ENCODE data around the gene RAP1A. TPM values are rescaled to one million over a fixed set of nuclear protein-coding genes. Genes with fewer than 3 reads are reported as not detected.
A peak's percentile ranks its signal among the peaks of the same experiment; 100 is the strongest.
"Not testable (repeated sequence)": the region's sequence is repeated elsewhere in the genome, so short reads cannot be mapped to it uniquely, and the experiment has no call there.

The RAP1A gene
- polyA plus RNA-seq, 1 donor = 48.6 TPM

DNA sequence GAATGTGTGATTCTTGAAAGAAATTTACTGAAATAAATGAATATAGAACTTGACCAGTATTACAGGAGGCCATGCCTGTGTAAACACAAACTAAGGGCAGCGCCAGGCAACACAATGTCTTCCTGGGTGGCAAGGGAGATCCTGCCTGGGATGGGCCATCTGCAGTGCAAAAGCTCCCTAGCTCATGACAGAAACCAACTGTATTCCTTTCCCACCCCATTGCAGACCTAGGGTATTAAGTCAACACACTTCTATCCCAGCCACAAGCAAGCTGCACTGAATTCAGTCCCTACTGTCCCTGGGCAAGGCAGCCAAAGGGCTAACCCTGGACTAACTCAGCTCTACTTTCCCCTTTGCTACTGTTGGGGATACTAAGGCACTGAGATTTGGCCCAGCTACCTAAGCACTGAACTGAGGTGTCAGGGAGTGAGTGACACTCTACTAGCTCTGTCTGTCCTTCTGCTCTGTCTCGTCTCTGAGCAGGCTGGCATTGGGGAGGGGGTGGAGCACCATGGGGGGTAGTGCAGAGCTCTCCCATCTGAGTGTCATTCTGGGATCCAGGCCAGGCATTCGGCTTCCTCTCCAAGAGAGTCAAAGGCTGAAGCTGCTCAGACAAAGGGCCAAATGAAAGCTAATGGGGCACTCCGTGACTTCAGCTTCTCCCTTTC lies 117.1 kb downstream of the RAP1A start:
- no peak for DNase-seq (ENCODE audit: low read depth)

DNA sequence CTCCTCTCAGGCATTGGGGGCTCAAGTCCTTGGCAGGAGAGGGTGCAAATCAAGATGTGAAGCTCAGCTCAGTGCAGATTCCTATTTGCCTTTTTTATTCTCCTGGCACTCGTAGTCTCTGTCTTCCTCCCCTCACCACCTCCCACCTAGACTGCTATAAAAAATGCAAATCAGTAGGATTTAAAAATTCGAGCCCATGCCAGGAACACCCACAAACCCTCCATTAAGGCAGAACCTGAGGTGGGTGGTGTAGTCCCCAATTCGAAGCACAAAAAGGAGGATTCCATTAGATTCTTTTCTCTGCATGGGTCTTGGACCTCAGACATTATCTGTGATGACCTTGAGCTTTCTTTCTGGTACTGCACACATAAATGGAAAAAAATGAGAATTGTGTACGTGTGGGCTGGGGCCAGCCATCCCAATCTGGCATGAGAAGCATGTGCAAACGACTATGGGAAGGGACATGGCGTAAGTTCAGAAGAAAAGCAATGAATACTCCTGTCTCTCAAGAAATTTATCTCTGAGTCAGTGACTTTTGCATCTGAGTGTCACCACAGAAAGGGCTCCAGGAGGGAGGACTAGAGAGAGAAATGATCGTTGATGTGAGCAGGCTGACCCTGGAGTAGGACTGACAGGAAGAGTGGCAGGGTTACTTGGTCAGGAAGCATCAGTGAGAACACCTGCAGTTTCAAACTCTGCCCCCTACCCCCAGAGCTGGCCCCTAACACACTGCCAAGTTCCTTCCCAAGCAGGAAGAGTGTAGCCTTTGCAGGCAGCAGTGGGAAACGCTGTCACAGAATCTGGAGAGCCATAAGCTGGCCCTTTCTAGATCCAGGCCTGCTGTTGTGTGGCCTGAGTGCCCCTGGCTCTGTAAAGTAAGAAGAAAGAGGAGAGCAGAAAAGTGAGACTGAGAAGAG lies 117.9 kb downstream of the RAP1A start:
- DNase-seq (ENCODE audit: low read depth) = no peak

- no peak for DNase-seq (ENCODE audit: low read depth)
These were observed 118.5 kb downstream of the RAP1A start for GRCh38 chr1:111738133-111738435.

DNA sequence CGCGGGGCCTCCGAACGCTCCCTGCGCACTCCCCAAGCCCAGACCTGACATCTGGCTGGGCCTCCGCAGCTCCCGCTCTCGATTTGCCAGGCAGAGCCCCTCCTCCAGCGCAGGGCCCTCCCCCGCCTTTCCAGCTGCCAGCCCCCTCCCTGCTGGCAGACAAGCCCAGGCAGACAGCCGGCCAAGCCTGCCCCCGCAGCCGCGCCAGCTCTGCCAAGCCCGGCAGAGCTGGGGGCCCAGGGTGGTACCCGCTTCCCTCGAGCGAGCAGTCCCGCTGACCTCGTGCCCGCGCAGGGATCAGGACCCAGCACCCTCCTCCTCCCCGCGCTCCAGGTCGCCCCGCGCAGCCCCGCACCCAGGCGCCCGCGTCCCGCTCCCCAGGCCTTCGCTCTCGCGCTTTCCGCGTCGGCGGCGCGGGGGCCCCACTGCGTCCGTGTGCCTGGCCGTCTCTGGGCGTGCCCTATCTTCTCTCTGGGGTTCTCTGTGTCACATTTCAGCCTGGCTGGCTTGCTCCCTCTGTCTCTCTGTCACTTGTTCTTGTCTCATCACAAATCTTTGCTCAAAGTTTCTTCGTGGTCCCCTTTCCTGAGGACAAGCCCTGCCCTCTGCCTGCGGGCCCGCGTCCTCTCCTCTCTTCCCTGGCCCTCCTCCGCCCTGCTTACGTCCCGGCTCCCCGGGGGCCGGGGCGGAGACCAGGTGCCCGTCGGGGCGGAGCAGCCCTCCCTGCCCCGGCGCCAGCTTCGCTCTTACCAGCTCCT lies 119.0 kb downstream of the RAP1A start:
- no peak for DNase-seq (ENCODE audit: low read depth)

DNA sequence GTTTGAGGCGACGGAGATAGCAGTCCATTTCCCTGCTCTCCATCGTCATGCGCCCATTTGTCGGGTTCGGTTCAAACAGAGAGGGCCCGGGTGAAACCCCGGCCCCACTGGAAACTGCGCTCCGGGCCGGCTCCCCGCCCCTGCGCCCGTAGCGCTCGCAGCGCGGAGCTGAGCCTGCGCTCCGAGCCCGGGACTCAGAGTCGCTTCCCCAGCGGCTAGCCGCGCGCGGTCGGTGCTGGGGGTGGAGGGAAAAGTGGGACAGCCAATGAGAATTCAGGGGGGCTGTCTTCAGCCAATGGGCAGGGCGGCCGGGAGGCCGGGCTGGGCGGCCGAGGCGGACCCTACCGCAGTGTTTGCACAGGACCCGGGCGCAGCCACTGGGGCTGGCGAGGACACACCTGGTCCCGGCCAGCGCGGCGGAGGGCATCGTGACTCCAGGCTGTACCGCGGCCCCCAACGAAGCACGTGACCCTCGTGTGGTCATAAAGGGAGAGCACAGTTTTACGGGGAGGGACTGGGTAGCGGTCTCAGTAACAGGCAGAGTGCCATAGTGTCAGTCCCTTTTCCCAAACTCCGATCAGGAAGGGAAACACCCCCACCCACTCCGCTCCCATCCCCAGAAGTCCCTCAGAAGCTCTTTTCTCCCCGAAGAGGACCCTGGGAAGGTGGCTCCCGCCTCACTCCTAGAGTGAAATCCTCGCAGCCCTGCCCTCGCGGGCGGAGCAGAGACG lies 119.8 kb downstream of the RAP1A start, which contains the start of gene INKA2:
Gene INKA2, minus strand, starts transcription at position 202 of the 731 bp plus-strand sequence. Its CDS starts 153 bp downstream, at position 49.
- DNase-seq (ENCODE audit: low read depth) = no peak

- DNase-seq (ENCODE audit: low read depth) = no peak
These were observed 120.6 kb downstream of the RAP1A start for GRCh38 chr1:111739925-111740765.

DNA sequence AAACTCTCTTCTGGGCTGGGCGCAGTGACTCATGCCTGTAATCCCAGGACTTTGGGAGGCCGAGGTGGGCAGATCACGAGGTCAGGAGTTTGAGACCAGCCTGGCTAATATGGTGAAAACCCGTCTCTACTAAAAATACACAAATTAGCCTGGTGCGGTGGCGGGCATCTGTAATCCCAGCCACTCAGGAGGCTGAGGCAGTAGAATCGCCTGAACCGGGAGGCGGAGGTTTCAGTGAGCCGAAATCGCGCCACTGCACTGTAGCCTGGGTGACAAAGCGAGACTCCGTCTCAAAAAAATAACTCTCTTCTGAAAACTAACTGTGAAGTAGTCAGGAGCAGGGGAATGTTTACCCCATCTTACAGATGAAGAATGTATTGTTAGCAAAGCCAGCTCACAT lies 122.7 kb downstream of the RAP1A start:
- DNase-seq (ENCODE audit: low read depth) = not testable (repeated sequence)

GRCh38 chr1:111742938-111743549 lies 123.5 kb downstream of the RAP1A start:
- no peak for DNase-seq (ENCODE audit: low read depth)

DNA sequence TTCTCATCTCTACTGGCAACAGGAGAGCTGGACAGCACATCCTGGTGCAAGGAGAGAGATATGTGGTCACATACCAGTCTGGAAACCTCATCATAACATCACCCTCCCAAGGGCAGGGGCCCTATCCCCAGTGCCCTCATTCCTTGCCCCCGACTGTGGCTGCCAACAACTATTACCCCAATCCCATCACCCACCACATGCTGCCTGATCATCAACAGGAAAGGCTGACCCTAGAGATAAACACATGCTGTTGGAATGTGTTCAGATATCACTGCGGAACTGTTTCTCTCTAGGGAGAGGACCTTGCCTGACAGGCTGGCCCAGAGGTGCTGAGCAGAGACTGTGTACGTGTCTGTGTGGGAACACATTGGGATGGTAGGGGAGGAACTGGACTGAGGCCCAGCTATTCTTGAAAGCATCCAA lies 124.1 kb downstream of the RAP1A start:
- no peak for DNase-seq (ENCODE audit: low read depth)

DNA sequence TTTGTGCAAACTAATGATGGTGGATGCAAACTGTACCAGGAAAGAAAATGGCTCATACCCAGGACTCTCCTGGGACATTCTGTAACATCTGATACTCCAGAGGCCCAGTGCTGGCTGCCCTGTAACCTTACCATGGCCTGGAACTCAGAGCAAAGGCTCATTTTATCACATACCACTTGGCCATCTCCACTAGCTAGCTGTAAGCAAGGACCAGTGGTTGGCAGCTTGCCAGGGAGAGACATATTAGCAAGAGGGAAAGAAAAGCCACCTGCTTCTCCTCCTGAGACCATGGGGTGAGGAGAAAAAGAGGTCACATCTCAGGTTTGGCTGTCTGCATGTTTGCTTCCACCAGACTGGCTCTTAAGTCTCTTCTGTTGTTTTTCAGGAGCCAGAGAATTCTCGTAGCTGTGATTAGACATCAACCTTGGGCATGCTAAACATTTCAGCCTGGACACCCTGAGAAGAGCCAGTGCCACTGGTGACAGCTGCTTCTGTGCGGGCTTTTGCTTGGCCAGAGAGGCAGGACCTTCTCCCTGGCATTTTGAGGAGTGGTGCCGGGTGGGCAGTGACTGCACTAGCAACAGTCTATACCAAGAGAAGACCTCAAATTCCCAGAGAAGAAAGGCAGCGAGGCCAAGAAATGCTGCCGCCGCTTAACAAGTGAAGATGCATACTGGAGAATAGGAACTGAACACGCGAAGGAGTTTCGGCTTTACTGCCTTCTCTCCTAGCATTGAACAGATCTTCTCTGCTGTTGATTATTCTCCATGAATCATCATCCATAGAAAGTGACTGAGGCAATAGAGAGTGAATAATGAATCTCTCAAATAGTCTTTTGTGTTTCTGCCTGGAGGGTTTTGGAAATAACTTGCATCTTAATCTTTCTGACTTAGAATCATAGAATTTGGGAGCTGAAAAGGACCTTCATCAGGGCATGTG lies 126.4 kb downstream of the RAP1A start:
- DNase-seq (ENCODE audit: low read depth) = no peak

- DNase-seq (ENCODE audit: low read depth) = no peak
These were observed 127.0 kb downstream of the RAP1A start for GRCh38 chr1:111746614-111746999.

- DNase-seq (ENCODE audit: low read depth) = no peak
These were observed 127.7 kb downstream of the RAP1A start for GRCh38 chr1:111747282-111747734.

DNA sequence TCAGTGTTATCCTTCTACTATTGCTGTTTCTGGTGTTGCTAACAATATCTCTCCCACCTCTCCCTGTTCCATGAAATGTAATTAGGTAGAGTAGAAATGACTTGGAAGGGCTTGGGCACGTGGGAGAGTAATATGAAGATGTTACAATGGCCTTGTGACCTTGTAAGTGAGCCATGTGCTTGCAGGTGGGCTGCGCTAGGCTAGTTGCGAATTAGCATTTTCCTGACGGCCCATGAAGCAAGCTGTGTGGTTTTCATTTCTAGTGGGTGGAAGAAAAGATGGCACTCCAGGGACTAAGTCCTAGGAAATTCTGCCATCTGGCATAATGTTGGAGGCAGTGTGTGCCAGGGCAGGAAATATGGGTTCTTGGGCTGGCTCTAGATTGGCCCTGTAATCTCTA lies 128.4 kb downstream of the RAP1A start:
- no peak for DNase-seq (ENCODE audit: low read depth)

- no peak for DNase-seq (ENCODE audit: low read depth)
These were observed 130.0 kb downstream of the RAP1A start for GRCh38 chr1:111749628-111750027.

GRCh38 chr1:111750856-111751255 lies 131.3 kb downstream of the RAP1A start:
- no peak for DNase-seq (ENCODE audit: low read depth)

- no peak for DNase-seq (ENCODE audit: low read depth)
These were observed 132.5 kb downstream of the RAP1A start for GRCh38 chr1:111751906-111752575.

GRCh38 chr1:111754984-111755330 lies 135.4 kb downstream of the RAP1A start:
- DNase-seq (ENCODE audit: low read depth) = no peak

DNA sequence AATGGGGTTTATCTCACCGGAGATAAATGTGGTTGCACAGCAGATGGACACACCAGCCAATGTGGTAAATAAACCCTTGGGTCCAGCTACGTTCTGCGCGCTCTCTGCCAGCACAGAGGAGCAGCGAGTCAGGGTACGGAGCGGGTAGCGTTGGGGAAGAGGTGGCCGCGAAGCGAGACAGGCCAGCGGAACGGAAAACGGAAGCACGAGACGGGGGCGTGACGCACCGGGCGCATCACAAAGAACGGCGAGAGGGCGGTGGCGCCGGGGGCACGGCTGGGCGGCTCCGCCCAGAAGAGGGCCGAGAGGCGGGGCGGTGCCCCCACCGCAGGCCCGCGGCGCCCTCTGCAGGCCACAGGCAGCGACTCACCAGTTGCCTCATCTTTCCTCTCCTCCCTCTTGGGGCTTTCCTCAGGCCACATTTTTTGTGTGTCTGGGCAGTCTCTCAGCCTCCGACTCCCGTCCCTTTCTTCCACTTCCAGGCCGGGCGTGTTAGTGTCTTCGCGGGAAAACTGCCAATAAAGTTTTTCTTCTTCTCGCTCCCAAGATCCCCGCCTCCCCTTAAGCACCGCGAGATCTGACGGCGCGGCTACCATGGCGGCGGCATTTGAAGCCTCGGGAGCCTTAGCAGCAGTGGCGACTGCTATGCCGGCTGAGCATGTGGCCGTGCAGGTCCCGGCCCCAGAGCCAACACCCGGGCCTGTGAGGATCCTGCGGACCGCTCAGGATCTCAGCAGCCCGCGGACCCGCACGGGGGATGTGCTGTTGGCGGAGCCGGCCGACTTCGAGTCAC lies 135.9 kb downstream of the RAP1A start, which contains the start of gene DDX20:
Gene DDX20, plus strand, starts transcription at position 571 of the 793 bp plus-strand sequence. Its CDS starts 24 bp downstream, at position 595.
- DNase-seq (ENCODE audit: low read depth) = peak; percentile 94
